Measurements from ENCODE around the gene PCDH9.

PCDH9 gene

DNA sequence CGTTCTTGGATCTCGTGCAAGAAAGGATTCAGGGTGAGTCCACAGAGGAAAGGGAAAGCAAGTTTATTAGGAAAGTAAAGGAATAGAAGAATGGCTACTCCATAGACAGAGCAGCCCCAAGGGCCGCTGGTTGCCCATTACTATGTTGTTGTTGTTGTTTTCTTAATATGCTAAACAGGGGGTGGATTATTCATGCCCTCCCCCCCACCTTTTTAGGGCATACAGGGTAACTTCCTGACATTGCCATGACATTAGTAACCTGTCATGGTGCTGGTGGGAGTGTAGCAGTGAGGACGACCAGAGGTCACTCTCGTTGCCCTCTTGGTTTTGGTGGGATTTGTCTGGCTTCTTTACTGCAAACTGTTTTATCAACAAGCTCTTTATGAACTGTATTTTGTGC is 29.1 kb upstream of the PCDH9 start:
- H3K36me3 ChIP-seq (ENCODE audit: insufficient read depth, low read length): no peaks in the 10 kb centered on the region
- H3K9me2 ChIP-seq (ENCODE audit: low read depth, low read length): no peaks in the 10 kb centered on the region
- no peaks in the 10 kb centered on the region for H3K79me2 ChIP-seq (ENCODE audit: insufficient read depth, low read length)
- H3K27me3 ChIP-seq (ENCODE audit: insufficient read depth, low read length): no peaks in the 10 kb centered on the region
- H3K9me3 ChIP-seq (ENCODE audit: low read length): no peaks in the 10 kb centered on the region
- H3K4me2 ChIP-seq (ENCODE audit: low read length): no peak overlapping the region
- H3F3A ChIP-seq (ENCODE audit: insufficient read depth, low read length): no peaks in the 10 kb centered on the region
- no peak overlapping the region for H3K27ac ChIP-seq (ENCODE audit: low read depth, low read length, poor library complexity, severe bottlenecking)
- TF ChIP-seq EZH2 (IDR thresholded peaks at IDR 0.05; ENCODE audit: borderline replicate concordance, low read length): no peak
- TF ChIP-seq, protein P1, sequence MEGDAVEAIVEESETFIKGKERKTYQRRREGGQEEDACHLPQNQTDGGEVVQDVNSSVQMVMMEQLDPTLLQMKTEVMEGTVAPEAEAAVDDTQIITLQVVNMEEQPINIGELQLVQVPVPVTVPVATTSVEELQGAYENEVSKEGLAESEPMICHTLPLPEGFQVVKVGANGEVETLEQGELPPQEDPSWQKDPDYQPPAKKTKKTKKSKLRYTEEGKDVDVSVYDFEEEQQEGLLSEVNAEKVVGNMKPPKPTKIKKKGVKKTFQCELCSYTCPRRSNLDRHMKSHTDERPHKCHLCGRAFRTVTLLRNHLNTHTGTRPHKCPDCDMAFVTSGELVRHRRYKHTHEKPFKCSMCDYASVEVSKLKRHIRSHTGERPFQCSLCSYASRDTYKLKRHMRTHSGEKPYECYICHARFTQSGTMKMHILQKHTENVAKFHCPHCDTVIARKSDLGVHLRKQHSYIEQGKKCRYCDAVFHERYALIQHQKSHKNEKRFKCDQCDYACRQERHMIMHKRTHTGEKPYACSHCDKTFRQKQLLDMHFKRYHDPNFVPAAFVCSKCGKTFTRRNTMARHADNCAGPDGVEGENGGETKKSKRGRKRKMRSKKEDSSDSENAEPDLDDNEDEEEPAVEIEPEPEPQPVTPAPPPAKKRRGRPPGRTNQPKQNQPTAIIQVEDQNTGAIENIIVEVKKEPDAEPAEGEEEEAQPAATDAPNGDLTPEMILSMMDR (IDR thresholded peaks at IDR 0.05; ENCODE audit: low read length): no peak
- H2AFZ ChIP-seq (ENCODE audit: low read length): no peak overlapping the region
- H3K4me3 ChIP-seq (ENCODE audit: low read depth, low read length, poor library complexity, severe bottlenecking): no peak overlapping the region
- no peaks in the 10 kb centered on the region for H3K4me1 ChIP-seq (ENCODE audit: insufficient read depth, low read length, severe bottlenecking)
- H3K9ac ChIP-seq (ENCODE audit: low read length): no peak overlapping the region
- no peaks in the 10 kb centered on the region for H4K20me1 ChIP-seq (ENCODE audit: insufficient read depth, low read length)

DNA sequence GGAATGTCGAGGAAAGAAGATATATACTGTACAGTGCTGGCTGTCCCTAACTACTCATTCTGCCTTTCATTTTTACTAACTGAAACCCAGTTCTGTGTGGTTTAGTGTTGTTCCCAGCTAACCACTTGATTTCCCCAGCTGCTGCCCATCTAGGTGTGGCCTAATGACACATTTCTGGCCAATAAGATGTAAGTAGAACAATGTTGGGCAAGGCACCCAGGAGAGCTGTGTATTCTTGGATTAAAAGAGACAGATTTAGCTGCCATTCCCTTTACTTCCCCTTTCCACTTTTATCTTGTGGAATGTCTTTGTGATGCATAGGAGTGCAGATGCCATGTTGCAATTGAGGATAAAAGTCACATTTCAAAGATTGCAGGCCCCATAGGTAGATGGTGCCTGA is 28.3 kb upstream of the PCDH9 start:
- Histone ChIP-seq H2AFZ (ENCODE audit: low read length) (no peak overlapping the region), H3K79me2 (ENCODE audit: insufficient read depth, low read length) (no peaks in the 10 kb centered on the region), H3K9me3 (ENCODE audit: low read length) (no peaks in the 10 kb centered on the region), H3K9me2 (ENCODE audit: low read depth, low read length) (no peaks in the 10 kb centered on the region), H3F3A (ENCODE audit: insufficient read depth, low read length) (no peaks in the 10 kb centered on the region), H3K4me3 (ENCODE audit: low read depth, low read length, poor library complexity, severe bottlenecking) (no peak overlapping the region), H3K4me2 (ENCODE audit: low read length) (no peak overlapping the region), H3K4me1 (ENCODE audit: insufficient read depth, low read length, severe bottlenecking) (no peaks in the 10 kb centered on the region), H3K27ac (ENCODE audit: low read depth, low read length, poor library complexity, severe bottlenecking) (no peak overlapping the region), H3K9ac (ENCODE audit: low read length) (no peak overlapping the region), H3K27me3 (ENCODE audit: insufficient read depth, low read length) (no peaks in the 10 kb centered on the region), H4K20me1 (ENCODE audit: insufficient read depth, low read length) (no peaks in the 10 kb centered on the region), H3K36me3 (ENCODE audit: insufficient read depth, low read length) (no peaks in the 10 kb centered on the region)
- TF ChIP-seq, protein P1 (IDR thresholded peaks at IDR 0.05; ENCODE audit: low read length): no peak
- TF ChIP-seq EZH2 (IDR thresholded peaks at IDR 0.05; ENCODE audit: borderline replicate concordance, low read length): no peak

DNA sequence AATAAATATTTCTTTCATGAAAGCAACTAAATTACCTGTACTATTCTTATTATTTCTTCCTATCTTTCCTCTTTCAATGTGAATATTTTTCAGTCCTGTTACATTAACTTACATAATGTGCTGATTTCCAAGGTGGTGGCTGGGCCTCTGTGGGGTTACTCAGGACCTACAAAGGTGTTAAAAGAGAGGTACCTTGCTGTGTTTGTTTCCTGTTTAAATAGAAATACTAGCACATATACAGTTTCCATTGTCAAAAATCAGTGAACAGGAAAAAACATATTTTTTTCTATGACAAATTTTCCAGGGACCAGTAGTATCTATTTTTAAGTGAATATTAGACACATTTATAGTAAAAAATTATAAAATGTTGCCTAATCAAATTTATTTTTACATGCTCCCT is 8.7 kb upstream of the PCDH9 start:
- Histone ChIP-seq H3K9me2 (ENCODE audit: low read depth, low read length) (no peaks in the 10 kb centered on the region), H3K36me3 (ENCODE audit: insufficient read depth, low read length) (no peaks in the 10 kb centered on the region), H3K27ac (ENCODE audit: low read depth, low read length, poor library complexity, severe bottlenecking) (peak overlapping the region; percentile 17), H3K9ac (ENCODE audit: low read length) (no peak overlapping the region), H3K9me3 (ENCODE audit: low read length) (no peaks in the 10 kb centered on the region), H3K4me3 (ENCODE audit: low read depth, low read length, poor library complexity, severe bottlenecking) (no peak overlapping the region), H3K27me3 (ENCODE audit: insufficient read depth, low read length) (no peaks in the 10 kb centered on the region), H2AFZ (ENCODE audit: low read length) (peak overlapping the region; percentile 58; the same call in 1 of the 2 replicates), H4K20me1 (ENCODE audit: insufficient read depth, low read length) (no peaks in the 10 kb centered on the region), H3F3A (ENCODE audit: insufficient read depth, low read length) (no peaks in the 10 kb centered on the region; the same call in 1 of the 2 replicates), H3K4me2 (ENCODE audit: low read length) (no peak overlapping the region), H3K4me1 (ENCODE audit: insufficient read depth, low read length, severe bottlenecking) (peaks cover 20% of the 10 kb centered on the region), H3K79me2 (ENCODE audit: insufficient read depth, low read length) (no peaks in the 10 kb centered on the region)
- TF ChIP-seq, protein P1 (IDR thresholded peaks at IDR 0.05; ENCODE audit: low read length): no peak
- no peak for TF ChIP-seq EZH2 (IDR thresholded peaks at IDR 0.05; ENCODE audit: borderline replicate concordance, low read length)

Data from OCI-LY1 (cell line).